ENCODE data around the gene JAKMIP1.
"Not testable (repeated sequence)": the region's sequence is repeated elsewhere in the genome, so short reads cannot be mapped to it uniquely, and the experiment has no call there.

JAKMIP1 gene

GRCh38 chr4:5993876-5994811 lies 206.2 kb downstream of the JAKMIP1 start:
- TF ChIP-seq, protein P1, sequence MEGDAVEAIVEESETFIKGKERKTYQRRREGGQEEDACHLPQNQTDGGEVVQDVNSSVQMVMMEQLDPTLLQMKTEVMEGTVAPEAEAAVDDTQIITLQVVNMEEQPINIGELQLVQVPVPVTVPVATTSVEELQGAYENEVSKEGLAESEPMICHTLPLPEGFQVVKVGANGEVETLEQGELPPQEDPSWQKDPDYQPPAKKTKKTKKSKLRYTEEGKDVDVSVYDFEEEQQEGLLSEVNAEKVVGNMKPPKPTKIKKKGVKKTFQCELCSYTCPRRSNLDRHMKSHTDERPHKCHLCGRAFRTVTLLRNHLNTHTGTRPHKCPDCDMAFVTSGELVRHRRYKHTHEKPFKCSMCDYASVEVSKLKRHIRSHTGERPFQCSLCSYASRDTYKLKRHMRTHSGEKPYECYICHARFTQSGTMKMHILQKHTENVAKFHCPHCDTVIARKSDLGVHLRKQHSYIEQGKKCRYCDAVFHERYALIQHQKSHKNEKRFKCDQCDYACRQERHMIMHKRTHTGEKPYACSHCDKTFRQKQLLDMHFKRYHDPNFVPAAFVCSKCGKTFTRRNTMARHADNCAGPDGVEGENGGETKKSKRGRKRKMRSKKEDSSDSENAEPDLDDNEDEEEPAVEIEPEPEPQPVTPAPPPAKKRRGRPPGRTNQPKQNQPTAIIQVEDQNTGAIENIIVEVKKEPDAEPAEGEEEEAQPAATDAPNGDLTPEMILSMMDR (IDR thresholded peaks at IDR 0.05; ENCODE audit: low read depth, low read length) = no peak

GRCh38 chr4:5993346-5993745 lies 207.0 kb downstream of the JAKMIP1 start:
- DNase-seq (ENCODE audit: extremely low read depth, low read depth) = not testable (repeated sequence)

More at GRCh38 chr4:5993876-5994811, 206.2 kb downstream of the JAKMIP1 start:
- DNase-seq (ENCODE audit: extremely low read depth, low read depth) = no peak

- no peak for DNase-seq (ENCODE audit: extremely low read depth, low read depth)
These were observed 207.5 kb downstream of the JAKMIP1 start for GRCh38 chr4:5992828-5993321.

GRCh38 chr4:5992171-5992827 lies 208.1 kb downstream of the JAKMIP1 start:
- TF ChIP-seq, protein P1 (IDR thresholded peaks at IDR 0.05; ENCODE audit: low read depth, low read length) = no peak
- DNase-seq (ENCODE audit: extremely low read depth, low read depth) = no peak

More at GRCh38 chr4:5992828-5993321, 207.5 kb downstream of the JAKMIP1 start:
- TF ChIP-seq, protein P1 (IDR thresholded peaks at IDR 0.05; ENCODE audit: low read depth, low read length) = no peak

GRCh38 chr4:5991405-5991804 lies 208.9 kb downstream of the JAKMIP1 start:
- TF ChIP-seq, protein P1 (IDR thresholded peaks at IDR 0.05; ENCODE audit: low read depth, low read length) = no peak
- DNase-seq (ENCODE audit: extremely low read depth, low read depth) = no peak

DNA sequence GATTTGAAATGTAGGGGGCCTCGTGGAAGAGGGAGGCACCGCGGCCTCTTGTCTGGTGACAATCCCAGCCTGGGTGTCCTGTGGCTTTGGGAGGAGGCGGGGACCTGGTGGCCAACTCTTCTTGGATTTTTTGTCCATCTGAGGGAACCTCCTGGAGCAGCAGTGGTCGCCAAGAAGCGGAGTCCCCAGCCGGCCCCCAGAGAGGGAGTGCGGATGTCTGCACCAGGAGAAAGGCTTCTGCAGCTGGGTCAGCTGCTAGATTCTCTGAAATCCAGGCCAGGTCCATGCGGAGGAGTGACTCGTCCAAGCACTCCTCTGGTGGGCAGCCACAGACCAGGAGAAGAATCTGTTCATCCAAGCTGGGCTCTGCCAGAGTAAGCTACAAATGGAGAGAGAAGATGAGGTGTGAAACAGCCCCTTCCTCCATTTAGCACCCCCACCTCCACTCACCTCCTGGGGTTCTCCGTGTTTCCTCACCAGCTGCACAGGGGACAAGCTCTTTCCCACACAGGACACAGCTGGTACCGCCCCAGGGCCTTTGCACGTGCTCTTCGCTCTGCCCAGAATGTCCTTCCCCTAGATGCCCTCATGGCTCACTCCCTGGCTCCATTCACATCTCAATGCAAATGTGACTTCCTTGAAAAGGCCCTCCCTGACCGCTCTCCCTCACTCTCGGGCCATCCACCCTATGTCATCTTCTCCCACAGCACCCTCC lies 209.7 kb downstream of the JAKMIP1 start:
- TF ChIP-seq, protein P1 (IDR thresholded peaks at IDR 0.05; ENCODE audit: low read depth, low read length) = no peak

More for the DNA sequence above, 209.7 kb downstream of the JAKMIP1 start:
- DNase-seq (ENCODE audit: extremely low read depth, low read depth) = no peak
